Measurements from ENCODE around the gene ZNF77.
"Not testable (repeated sequence)": the region's sequence is repeated elsewhere in the genome, so short reads cannot be mapped to it uniquely, and the experiment has no call there.

The ZNF77 gene

DNA sequence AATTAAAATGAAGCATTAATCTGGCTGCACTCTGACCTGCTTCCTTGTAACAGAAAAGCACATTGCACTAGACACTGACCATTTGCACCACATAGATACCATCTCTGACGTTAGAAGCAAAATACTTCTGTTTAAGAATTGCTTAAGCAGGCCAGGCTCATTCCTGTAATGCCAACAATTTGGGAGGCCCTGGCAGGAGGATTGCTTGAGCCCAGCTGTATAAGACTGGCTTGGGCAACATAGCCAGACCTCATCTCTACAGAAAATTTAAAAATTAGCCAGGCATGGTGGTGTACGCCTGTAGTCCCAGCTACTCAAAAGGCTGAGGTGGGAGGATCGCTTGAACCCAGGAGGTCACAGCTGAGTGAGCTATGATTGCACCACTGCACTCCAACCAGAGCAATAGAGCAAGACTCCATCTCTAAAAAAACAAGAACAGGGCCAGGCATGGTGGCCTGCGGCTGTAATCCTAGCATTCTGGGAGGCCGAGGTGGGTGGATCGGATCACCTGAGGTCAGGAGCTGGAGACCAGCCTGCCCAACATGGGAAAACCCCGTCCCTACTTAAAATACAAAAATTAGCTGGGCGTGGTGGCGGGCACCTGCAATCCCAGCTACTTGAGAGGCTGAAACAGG, 25.5 kb upstream of the ZNF77 start:
- DNase-seq (ENCODE audit: low read depth in 1 of 2, low spot score in 1 of 2): no peak

DNA sequence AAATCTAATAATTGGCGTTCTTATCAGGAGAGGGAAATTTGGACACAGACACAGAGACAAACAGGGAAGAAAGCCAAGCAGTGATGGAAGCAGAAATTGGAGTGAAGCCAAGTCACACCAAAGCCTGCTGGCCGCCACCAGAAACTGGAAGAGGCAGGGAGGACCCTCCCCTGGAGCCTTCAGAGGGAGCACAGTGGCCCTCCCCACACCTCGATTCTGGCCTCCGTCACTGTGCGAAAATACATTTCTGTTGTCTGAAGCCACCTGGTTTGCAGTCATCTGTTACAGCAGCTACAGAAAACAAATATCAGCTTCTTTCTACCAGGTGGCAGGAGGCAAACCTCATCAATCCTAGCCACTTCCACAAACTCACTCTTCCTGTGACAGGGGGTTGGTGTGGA, 24.3 kb upstream of the ZNF77 start:
- DNase-seq (ENCODE audit: low read depth in 1 of 2, low spot score in 1 of 2): no peak

DNA sequence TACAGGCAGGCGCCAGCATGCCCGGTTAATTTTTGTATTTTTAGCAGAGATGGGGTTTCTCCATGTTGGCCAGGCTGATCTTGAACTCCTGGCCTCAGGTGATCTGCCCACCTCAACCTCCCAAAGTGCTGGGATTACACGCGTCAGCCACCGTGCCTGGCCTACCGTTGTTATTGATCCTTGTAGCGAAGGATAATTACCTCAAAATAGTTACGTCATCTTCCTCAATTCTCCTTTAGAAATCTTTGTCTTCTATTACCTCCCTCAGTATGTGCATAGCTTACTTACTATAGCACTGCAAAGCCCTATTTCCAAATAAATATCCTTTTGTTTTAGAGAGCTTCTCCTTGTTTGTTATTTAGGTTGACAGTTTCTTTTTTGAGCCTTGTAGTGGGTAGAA, 23.2 kb upstream of the ZNF77 start:
- DNase-seq (ENCODE audit: low read depth in 1 of 2, low spot score in 1 of 2): no peak

DNA sequence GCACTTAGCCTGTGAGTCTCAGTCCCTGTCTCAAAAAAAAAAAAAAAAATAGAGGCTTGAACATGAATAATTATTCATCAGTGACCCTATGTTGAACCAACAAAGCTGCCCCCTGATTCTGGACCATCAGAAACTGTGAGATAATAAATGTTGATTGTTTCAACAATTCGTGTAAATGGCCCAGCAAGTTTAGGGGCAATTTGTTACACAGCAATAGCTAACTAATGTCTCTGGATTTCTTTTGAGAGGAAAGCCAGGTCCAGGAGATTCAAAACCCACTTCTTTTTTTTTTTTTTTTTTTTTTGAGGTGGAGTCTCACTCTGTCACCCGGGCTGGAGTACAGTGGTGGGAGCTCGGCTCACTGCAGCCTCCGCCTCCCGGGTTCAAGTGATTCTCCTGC, 20.1 kb upstream of the ZNF77 start:
- no peak for DNase-seq (ENCODE audit: low read depth in 1 of 2, low spot score in 1 of 2)

DNA sequence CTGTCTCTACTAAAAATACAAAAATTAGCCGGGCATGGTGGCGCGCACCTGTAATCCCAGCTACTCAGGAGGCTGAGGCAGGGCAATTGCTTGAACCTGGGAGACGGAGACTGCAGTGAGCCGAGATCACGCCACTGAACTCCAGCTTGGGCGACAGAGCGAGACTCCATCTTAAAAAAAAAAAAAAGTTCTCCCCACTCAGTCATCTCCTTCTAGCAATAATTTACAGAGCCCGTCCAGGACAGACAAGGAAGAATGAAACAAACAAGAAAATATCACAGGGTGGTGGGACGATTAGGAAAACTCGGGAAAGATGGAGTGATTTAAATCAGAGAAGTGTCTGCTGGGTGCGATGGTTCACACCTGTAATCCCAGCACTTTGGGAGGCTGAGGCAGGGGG, 18.9 kb upstream of the ZNF77 start:
- not testable (repeated sequence) for DNase-seq (ENCODE audit: low read depth in 1 of 2, low spot score in 1 of 2)

DNA sequence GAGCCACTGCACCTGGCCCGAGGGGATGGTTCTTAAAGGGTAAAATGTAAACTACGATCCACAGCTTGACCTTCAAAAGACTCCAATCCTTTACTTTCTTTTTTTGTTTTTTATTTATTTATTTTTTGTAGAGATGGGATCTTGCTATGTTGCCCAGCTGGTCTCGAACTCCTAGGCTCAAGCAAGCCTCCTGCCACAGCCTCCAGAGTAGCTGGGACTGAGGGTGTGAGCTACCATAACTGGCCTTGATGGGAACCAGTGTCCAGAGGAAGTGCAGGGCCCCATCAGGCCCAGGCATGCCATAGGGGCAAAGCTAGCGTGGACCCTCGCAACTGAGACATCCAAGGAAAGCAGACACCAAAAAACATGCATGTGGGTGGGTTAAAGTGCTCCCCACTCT, 18.4 kb upstream of the ZNF77 start:
- no peak for DNase-seq (ENCODE audit: low read depth in 1 of 2, low spot score in 1 of 2)

DNA sequence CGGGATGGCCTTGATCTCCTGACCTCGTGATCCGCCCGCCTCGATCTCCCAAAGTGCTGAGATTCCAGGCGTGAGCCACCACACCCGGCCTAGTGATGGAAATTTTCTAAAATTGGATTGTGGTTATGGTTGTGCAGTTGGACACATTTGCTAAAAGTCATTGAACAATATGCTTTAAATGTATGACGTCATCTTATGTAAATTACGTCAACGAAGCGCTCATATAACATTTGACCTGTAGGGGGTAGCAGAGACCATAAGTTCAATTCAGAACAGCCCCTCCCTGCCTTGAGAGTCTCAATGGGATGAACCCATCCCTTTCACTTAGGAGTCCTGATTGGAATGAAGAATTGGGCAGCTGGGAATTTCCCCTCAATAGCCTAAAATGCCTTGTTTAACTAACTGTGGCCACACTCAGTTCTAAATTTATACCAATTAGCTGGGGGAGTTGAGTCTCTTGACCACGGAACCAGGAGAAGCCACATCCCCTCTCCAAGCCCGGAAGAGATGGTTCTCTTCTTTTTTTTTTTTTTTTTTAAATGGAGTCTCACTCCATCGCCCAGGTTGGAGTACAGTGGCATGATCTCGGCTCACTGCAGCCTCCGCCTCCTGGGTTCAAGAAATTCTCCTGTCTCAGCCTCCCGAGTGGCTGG, 17.4 kb upstream of the ZNF77 start:
- DNase-seq (ENCODE audit: low read depth in 1 of 2, low spot score in 1 of 2): no peak

DNA sequence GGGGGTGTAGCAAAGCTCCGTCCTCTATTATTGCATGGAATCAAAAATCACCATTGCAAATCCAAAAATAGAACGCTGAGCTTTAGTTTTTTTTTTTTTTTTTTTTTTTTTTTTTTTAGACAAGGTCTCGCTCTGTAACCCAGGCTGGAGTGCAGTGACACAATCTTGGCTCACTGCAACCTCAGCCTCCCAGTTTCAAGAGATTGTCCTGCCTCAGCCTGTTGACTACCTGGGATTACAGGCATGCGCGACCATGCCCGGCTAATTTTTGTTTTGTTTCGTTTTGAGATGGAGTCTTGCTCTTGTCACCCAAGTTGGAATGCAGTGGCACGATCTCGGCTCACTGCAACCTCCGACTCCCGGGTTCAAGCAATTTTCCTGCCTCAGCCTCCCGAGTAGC, 15.3 kb upstream of the ZNF77 start:
- DNase-seq (ENCODE audit: low read depth in 1 of 2, low spot score in 1 of 2): no peak

DNA sequence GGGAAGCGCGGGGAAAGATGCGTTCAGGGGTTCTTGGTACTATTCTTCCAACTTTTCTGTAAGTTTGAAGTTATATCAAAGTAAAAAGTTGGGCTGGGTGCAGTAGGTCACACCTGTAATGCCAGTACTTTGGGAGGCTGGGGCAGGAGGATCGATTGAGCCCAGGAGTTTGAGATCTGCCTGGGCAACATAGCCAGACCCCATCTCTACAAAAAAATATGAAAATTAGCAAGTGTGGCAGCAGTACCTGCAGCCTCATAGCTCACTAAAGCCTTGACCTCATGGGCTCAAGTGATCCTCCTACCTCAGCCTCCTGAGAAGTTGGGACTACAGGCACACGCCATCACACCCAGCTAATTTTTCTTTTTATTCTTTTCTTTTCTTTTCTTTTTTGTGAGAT, 12.4 kb upstream of the ZNF77 start:
- no peak for DNase-seq (ENCODE audit: low read depth in 1 of 2, low spot score in 1 of 2)

DNA sequence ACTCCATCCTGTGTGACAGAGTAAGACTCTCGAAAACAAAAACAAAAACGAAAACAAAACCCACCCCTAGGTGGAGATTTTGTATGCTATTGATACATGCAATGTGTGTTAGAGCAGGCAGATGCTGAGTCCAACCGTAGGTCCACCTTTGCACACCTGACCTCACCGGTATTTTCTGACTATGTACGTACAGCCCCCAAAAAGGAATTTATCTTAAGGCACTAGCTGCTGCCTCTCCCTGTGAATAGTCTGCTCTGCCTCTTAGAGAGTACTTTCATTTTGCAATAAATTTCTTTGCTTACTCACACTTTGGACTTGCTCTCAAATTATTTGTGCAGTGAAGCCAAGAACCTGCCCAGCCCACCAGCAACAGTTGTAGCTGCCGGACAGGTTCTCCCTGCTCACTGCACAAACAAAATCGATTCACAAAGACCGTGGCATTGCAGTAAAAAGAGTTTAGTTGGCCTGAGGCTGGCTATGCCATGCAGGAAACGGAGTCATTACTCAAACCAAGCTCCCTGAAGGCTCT, 8.2 kb upstream of the ZNF77 start:
- no peak for DNase-seq (ENCODE audit: low read depth in 1 of 2, low spot score in 1 of 2)

DNA sequence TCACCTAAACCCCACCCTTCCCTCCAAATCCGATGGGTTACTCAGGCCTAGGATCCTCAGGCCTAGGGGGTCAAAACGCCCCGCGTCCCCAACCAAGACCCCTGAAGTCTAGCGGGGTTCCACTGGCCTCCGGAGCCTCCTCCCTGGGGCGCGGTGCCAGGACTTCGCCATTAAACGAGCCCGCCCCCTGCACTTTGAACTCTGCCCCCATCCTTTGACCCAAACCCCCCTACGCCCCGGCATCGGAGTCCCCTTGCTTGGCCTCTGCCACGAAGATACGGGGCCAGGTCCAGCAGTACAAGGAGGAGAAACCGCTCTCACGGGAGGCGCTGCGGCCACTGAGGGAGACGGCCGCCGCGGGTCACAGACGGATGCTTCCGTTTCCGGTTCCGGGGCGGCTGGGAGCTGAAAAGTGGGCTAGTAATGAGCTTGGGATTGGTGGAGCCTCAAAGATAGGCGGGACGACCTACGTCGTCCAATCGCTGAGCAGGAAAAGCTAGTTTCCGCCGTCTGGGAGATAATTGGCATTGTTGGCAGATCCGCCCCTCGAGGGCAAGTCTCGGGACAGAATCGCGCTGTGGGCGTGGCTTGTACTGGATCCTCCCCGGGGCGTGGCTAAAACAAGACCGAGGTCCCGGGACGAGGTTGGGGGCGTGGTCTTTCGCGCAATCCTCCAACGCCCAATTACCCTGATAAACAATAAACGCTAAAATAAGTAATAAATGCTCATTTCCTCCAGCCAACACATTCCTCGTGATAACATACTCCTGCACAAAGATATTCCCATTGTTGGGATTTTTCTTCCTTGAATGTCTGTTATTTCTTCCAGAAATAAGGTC, 5.7 kb upstream of the ZNF77 start:
- DNase-seq (ENCODE audit: low read depth in 1 of 2, low spot score in 1 of 2): peak; percentile 99 to 100

DNA sequence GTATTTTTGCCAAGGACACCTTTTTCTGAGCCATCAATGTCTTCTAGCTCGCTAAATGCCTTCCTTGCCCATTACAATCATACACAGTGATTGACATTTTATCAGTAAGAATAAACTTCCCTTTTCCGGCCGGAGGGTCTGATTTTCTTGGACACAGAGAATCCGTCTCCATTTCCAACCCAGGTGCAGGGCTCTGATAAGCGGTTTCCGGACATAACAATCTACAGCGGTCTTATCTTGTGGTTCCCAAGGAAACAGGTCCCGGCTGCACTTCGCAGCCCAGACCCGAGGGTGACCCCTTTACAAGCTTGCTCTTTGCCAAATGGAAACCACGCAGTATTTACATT, 5.1 kb upstream of the ZNF77 start:
- peak in 1 of 2 donors; percentile 6 for DNase-seq (ENCODE audit: low read depth in 1 of 2, low spot score in 1 of 2)

DNA sequence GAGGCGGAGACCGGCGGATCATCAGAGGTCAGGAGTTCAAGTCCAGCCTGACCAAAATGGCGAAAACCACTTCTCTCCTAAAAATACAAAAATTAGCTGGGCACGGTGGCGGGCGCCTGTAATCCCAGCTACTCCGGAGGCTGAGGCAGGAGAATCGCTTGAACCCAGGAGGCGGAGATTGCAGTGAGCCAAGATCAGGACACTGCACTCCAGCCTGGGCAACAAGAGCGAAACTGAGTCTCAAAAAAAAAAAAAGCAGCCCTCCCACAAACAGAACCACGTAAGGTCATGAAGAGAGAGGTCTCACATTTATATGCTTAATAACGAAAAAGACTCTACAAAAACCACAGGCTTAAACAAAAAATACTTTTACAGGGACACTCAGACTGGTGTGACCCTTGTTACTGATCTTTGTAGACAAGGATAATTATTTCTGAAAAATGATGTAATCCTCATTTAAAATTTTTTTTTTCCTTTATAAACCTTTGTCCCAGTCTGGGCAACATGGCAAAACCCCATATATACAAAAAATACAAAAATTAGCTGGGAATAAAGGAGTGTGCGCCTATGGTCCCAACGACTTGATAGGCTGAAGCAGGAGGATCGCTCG, 909 bp upstream of the ZNF77 start:
- no peak for DNase-seq (ENCODE audit: low read depth in 1 of 2, low spot score in 1 of 2)

DNA sequence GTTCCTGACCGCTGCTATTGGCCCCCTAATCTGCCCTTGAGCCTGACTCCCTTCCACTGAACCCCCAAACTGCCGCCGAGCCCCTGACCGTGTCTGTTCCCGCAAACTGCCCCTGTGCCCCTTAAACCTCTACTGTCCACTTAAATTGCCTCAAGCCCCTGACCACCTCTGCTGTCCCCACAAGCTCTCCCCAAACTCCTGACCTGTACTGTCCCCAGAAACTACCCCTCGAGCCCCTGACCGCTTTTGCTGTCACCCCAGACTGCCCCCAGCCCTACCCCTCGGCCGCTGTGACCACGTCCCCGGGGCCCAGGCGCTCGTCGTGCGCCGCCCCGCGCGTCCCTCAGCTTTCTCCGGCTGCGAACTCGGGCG, 382 bp downstream of the ZNF77 start:
- no peak for DNase-seq (ENCODE audit: low read depth in 1 of 2, low spot score in 1 of 2)

DNA sequence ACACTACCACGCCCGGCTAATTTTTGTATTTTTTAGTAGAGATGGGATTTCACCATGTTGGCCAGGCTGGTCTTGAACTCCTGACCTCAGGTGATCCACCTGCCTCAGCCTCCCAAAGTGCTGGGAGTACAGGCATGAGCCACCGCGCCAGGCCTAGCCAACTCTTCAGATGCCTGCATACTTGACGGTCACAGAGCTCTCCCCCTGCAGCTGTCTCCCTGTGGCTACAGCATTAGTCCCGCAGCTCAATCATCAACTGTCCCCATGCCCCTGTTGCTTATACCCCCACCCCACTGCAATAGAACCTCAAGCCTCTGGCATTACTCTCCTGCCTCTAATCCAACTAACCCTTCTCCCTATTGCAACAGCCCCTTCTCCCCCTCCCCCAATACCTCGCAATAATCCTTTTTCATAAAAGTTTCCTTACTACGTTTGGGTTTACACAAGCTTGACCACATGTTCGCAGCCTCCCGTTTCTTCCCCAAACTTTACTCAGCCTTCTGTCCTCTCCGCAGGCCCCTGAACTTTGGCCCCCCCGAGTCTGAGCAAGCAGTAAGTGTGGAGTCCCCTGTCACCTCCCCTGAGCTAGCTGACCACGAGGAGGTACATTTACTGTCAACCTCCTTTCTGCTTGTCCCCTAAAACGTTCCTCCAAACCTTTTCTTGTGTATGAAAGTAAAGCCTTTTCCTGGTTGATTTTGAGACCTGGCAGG, 1.7 kb downstream of the ZNF77 start:
- DNase-seq (ENCODE audit: low read depth in 1 of 2, low spot score in 1 of 2): no peak

DNA sequence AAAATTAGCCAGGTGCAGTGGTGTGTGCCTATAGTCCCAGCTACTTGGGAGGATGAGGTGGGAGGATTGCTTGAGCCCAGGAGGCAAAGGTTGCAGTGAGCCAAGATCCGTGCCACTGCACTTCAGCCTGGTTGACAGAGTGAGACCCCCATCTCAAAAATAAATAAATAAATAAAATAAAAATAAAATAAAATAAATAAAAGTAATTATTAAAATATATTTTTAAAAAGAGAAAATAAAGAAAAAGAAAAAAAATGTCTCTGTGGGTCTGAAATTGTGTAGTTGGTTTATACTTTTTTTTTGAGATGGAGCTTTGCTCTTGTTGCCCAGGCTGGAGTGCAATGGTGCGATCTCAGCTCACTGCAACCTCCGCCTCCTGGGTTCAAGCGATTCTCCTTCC, 8.9 kb downstream of the ZNF77 start:
- not testable (repeated sequence) for DNase-seq (ENCODE audit: low read depth in 1 of 2, low spot score in 1 of 2)

DNA sequence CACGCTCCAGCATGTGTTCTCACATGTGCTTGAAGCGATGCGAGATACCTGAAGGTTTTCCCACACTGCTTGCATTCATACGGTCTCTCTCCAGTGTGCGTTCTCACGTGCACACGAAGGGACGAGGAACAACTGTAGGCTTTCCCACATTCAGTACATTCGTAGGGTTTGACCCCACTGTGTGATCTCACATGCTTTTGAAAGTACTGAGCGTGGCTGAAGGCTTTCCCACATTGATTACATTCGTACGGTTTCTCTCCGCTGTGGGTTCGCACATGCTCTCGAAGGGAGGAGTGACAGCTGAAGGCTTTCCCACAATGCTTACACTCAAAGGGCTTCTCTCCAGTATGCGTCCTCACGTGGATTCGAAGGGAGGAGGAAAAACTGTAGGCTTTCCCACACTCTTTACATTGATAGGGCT, 11.3 kb downstream of the ZNF77 start:
- no peak for DNase-seq (ENCODE audit: low read depth in 1 of 2, low spot score in 1 of 2)

DNA sequence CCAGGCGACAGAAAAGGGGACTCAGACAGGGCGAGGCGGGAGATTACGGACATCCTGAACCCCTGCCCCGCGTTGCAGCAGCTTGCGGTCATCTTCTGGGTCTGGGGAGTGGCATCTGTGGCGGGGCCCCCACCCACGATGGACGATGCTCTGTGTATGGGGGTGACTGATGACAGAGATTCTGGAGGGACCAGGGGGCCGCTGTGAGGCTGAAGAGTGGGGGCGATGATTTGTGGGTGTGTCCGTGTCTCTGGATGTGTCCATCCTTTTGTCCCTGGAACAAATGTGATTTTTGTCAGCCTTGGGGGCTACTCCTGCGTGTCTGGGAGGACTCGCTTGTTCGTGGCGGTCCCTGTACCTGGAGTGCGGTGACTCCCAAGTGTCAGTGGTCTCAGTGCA, 17.7 kb downstream of the ZNF77 start:
- DNase-seq (ENCODE audit: low read depth in 1 of 2, low spot score in 1 of 2): no peak

DNA sequence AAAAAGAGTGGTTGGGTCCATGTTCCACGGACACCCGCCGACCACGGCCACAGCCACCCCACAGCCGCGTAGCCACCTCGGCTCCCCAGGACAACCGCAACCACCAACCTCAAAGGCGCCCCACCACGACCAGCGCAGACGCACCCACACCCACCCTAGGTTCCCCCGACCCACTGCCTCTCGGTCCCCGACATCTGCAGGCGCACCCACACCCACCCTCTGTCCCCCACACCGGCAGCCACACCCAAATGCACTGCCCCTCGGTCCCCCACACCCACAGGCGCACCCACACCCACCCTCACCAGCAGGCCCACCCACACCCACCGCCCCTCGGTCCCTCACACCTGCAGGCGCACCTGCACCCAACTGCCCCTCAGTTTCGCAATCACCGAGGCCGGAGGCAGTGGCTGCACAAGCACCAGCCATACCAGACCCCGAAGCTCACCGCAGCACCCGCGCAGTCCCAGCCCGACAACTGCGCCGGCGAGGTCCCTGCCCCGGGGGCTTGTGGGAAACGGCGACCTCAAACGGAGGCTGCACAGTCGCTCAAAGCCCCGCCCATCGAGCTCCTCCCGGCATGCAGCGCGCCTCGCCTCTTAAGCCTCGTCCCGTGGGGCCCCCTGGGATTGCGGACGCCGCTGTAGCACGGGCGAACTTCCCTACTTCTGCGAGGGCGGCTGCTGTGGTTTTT, 18.3 kb downstream of the ZNF77 start:
- DNase-seq (ENCODE audit: low read depth in 1 of 2, low spot score in 1 of 2): no peak

DNA sequence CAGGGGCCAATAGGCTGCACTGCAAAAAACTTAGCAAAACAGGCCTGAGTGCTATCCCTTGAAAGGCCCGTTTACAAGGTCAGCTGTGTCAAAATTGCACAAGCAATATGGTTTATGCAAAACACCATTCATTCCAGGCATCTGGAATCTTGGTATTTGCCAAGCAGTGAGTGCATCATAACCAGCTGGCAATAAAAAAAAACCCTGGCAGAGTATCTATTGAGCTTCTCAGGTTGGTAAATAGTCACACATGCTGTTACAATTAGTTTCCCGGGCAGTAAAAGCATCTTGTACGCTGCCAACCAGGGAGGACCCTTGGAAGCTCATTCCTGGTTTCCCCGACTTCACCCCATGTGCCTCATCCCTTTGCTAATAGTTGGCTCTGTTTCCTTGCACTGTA, 21.3 kb downstream of the ZNF77 start:
- DNase-seq (ENCODE audit: low read depth in 1 of 2, low spot score in 1 of 2): no peak

DNA sequence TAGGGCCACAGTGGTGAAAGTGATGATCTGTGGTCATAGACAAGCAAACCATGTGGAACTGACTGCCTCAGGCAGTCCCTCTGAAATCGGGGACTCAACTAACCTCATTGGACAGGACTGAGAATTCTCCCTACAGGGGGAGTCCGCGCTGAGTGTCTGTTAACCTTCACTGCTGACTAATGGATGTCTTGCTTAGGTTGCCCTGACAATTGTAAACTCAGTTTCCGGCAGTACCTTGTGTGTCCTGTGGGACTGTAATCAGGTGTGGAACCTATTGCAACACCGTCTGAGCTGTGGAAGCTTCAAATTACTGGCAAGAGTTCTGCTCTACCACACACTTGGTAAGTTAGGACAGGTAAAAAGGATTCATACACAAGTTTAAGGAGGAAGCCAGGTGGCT, 21.8 kb downstream of the ZNF77 start:
- no peak for DNase-seq (ENCODE audit: low read depth in 1 of 2, low spot score in 1 of 2)

All from stimulated activated CD4-positive, alpha-beta T cell treated with anti-CD3 and anti-CD28 coated beads, Interleukin-15, amount 100 ng/mL, for 1 hour (primary cell).